H1 (cell line): ENCODE measurements around the gene BAHD1. TPM values are rescaled to one million over a fixed set of nuclear protein-coding genes. Genes with fewer than 3 reads are reported as not detected.

ENCODE experiments used
- ASH2L ChIP-seq: fragments of 200-600, 300-600 bp; sonication (generic); IDR thresholded peaks from one replicate; pipeline ENCODE4 v1.7.1; 2017; ENCODE audit warnings: low read length
- BCL11A ChIP-seq, 2 experiments: IDR thresholded peaks; one replicate each; pipeline ENCODE4 v1.6.1; 2011; ENCODE audit warnings: low read depth in 2 of 2, low read length in 2 of 2, mild to moderate bottlenecking in 2 of 2
- CBX5 ChIP-seq: fragments of 300-800, 300-1000 bp; sonication (generic); IDR thresholded peaks from 2 replicates; pipeline ENCODE4 v1.7.1; 2016; ENCODE audit warnings: antibody characterized with exemption, low read length, low read depth
- CBX8 ChIP-seq: fragments of 300-800, 300-1000 bp; sonication (generic); IDR thresholded peaks from 2 replicates; pipeline ENCODE4 v1.7.1; 2016; ENCODE audit warnings: low read depth, low read length, borderline replicate concordance
- CEBPB ChIP-seq: IDR thresholded peaks from 2 replicates; pipeline ENCODE4 v1.6.1; 2012; ENCODE audit warnings: low read depth, low read length
- CHD1 ChIP-seq: IDR thresholded peaks from 2 replicates; pipeline ENCODE4 v1.6.1; 2012; ENCODE audit warnings: low read depth, low read length, improper control_type of control experiment
- CHD2 ChIP-seq: IDR thresholded peaks from 2 replicates; pipeline ENCODE4 v1.6.1; 2012; ENCODE audit warnings: low read length, improper control_type of control experiment
- GTF2F1 ChIP-seq: IDR thresholded peaks from 2 replicates; pipeline ENCODE4 v1.6.1; 2012; ENCODE audit warnings: low read depth, low read length, improper control_type of control experiment, borderline replicate concordance
- HDAC2 ChIP-seq, 2 experiments: fragments of 300-600 bp in 1 of 2; sonication (generic) in 1 of 2; IDR thresholded peaks; 2 replicates each; pipeline ENCODE4 v1.6.1; 2011 to 2012; ENCODE audit warnings: low read depth in 2 of 2, low read length in 2 of 2, mild to moderate bottlenecking in 2 of 2, moderate library complexity in 2 of 2, borderline replicate concordance in 1 of 2, inconsistent platforms in 1 of 2
- HDAC6 ChIP-seq: IDR thresholded peaks from one replicate; pipeline ENCODE4 v1.7.1; 2012; ENCODE audit warnings: low read depth, mild to moderate bottlenecking, inconsistent platforms, low read length, moderate library complexity
- JUND ChIP-seq: IDR thresholded peaks from 2 replicates; pipeline ENCODE4 v1.6.1; 2011; ENCODE audit warnings: mild to moderate bottlenecking, improper control_type of control experiment, low read length
- KDM1A ChIP-seq: fragments of 200-600, 300-600 bp; sonication (generic); IDR thresholded peaks from 2 replicates; pipeline ENCODE4 v1.7.1; 2016; ENCODE audit warnings: mild to moderate bottlenecking, low read length, borderline replicate concordance
- MAFK ChIP-seq: IDR thresholded peaks from 2 replicates; pipeline ENCODE4 v1.6.1; 2012; ENCODE audit warnings: low read depth, mild to moderate bottlenecking, improper control_type of control experiment, low read length
- PHF8 ChIP-seq: fragments of 200-600 bp; sonication (generic); conservative IDR thresholded peaks from 2 replicates; pipeline ENCODE4 v1.7.1; 2012; ENCODE audit warnings: low read depth, mild to moderate bottlenecking, inconsistent platforms, low read length, moderate library complexity
- POLR2A ChIP-seq, 2 experiments: IDR thresholded peaks; 1 replicate in 1 of 2; 2 replicates in 1 of 2; pipeline ENCODE4 v1.6.1; 2011; ENCODE audit warnings: low read depth in 2 of 2, low read length in 2 of 2, mild to moderate bottlenecking in 2 of 2; ENCODE audit errors: control extremely low read depth in 1 of 2
- RBBP5 ChIP-seq: IDR thresholded peaks from 2 replicates; pipeline ENCODE4 v1.7.1; 2012; ENCODE audit warnings: low read depth, mild to moderate bottlenecking, inconsistent platforms, low read length, moderate library complexity, borderline replicate concordance
- SIX5 ChIP-seq: IDR thresholded peaks from 2 replicates; pipeline ENCODE4 v1.6.1; 2011; ENCODE audit warnings: mild to moderate bottlenecking, low read depth, low read length
- TAF1 ChIP-seq: IDR thresholded peaks from 2 replicates; pipeline ENCODE4 v1.6.1; 2011; ENCODE audit warnings: mild to moderate bottlenecking, low read depth, low read length
- YY1 ChIP-seq: IDR thresholded peaks from 2 replicates; pipeline ENCODE4 v1.6.1; 2011; ENCODE audit warnings: low read depth, mild to moderate bottlenecking, low read length
- ZNF274 ChIP-seq: IDR thresholded peaks from 2 replicates; pipeline ENCODE4 v1.7.0; 2012; ENCODE audit warnings: low read length, borderline replicate concordance; ENCODE audit errors: extremely low read depth
- polyA plus RNA-seq, 7 experiments: library from polyadenylated mRNA; depleted of rRNA in 3 of 7; stranded (reverse) in 5 of 7; unstranded in 2 of 7; fragments of >200 nt in 5 of 7; fragments of 200-250 nt in 2 of 7; gene quantifications; 1 replicate in 5 of 7; 2 replicates in 1 of 7; 4 replicates in 1 of 7; pipeline versions ENCODE4 v1.2.1 to v1.2.3, GENCODE V29; 2011 to 2013; ENCODE audit warnings: missing spikeins in 2 of 7, mixed read lengths in 2 of 7
- total RNA-seq: library from RNA; stranded (reverse); fragmentation: NEBNext Ultra II Directional; extraction: Animal tissue kit (Norgen Biotek cat#: 25700); gene quantifications from 2 replicates; pipeline ENCODE4 v1.2.1, GENCODE V29; 2021
- TF ChIP-seq, protein P1 (sequence below), 3 experiments: IDR thresholded peaks; 1 replicate in 2 of 3; 2 replicates in 1 of 3; pipeline versions ENCODE4 v1.5.1 to v1.6.1; 2011; ENCODE audit warnings: low read length in 3 of 3, mild to moderate bottlenecking in 3 of 3, inconsistent platforms in 2 of 3, low read depth in 1 of 3, moderate library complexity in 1 of 3; ENCODE audit not compliant: insufficient read depth in 1 of 3; ENCODE audit errors: control extremely low read depth in 1 of 3
- TF ChIP-seq, protein P2 (sequence below): IDR thresholded peaks from 2 replicates; pipeline ENCODE4 v1.6.1; 2012; ENCODE audit warnings: inconsistent platforms

The BAHD1 gene
- total and polyA plus RNA-seq, 2 of the 8 experiments (the other 6 are each of a cell fraction or from before 2014, with no cell fraction given): 15.0 to 38.9 TPM

DNA sequence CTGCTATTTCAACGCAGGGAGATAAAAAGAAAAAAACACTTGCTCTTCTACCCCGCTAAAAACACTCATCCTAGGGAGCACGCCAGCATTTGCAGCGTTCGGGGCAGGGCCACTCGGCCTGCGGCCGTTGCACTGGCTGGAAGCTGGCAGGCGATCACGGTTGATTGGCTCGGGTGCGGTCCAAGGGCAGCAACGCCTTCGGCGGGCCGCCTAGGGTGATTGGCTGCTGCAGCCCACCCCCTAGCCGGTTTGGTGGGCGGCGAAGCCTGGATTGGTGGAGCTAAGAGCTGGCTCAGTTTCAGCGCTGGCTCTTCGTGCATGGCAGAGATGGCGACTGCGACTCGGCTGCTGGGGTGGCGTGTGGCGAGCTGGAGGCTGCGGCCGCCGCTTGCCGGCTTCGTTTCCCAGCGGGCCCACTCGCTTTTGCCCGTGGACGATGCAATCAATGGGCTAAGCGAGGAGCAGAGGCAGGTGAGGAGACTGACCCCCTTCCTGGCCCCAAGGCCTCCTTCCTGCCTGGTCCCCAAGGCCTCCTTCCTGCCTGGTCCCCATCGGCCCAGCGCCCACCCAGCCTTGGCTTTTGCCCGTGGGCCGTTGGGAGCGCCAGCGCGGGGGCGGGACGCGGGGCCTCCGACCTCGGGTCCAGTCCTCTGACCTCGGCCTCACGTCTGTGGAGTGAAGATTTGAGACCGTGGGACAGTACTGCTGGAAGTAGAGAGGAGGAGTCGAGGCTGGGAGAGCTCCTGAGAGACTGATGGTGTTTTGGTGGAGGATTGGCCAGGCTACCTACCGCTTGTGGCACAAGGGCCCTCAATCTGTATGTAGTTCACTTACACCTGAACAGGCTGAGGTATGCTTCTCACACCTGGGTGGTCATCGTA is 35.0 kb upstream of the BAHD1 start, which contains the start of gene IVD (continued):
- TF ChIP-seq MAFK (no peak), CHD1 (no peak), ASH2L (peak; percentile 81), POLR2A (IDR thresholded peaks at IDR 0.05; ENCODE audit: control extremely low read depth in 1 of 2, low read depth in 2 of 2, low read length in 2 of 2) (peak; percentile 84 to 88), PHF8 (peak; percentile 91), HDAC2 (IDR thresholded peaks at IDR 0.05; ENCODE audit: borderline replicate concordance in 1 of 2, low read depth in 2 of 2, low read length in 2 of 2) (peak in 1 of 2 experiments; percentile 76; a peak in 1 of 4 replicates), HDAC6 (no peak), JUND (no peak), ZNF274 (no peak), CHD2 (peak; percentile 89), YY1 (peak; percentile 75), SIX5 (no peak), TAF1 (peak; percentile 85), CEBPB (no peak), BCL11A (IDR thresholded peaks at IDR 0.05; ENCODE audit: low read depth in 2 of 2, low read length in 2 of 2) (no peak), KDM1A (no peak), CBX5 (no peak), RBBP5 (0 out of 2 replicates have a peak, but pooled peaks have one; percentile 46), CBX8 (no peak), GTF2F1 (no peak)
- TF ChIP-seq, protein P1, sequence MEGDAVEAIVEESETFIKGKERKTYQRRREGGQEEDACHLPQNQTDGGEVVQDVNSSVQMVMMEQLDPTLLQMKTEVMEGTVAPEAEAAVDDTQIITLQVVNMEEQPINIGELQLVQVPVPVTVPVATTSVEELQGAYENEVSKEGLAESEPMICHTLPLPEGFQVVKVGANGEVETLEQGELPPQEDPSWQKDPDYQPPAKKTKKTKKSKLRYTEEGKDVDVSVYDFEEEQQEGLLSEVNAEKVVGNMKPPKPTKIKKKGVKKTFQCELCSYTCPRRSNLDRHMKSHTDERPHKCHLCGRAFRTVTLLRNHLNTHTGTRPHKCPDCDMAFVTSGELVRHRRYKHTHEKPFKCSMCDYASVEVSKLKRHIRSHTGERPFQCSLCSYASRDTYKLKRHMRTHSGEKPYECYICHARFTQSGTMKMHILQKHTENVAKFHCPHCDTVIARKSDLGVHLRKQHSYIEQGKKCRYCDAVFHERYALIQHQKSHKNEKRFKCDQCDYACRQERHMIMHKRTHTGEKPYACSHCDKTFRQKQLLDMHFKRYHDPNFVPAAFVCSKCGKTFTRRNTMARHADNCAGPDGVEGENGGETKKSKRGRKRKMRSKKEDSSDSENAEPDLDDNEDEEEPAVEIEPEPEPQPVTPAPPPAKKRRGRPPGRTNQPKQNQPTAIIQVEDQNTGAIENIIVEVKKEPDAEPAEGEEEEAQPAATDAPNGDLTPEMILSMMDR (IDR thresholded peaks at IDR 0.05; ENCODE audit: control extremely low read depth in 1 of 3, insufficient read depth in 1 of 3, low read depth in 1 of 3, low read length in 3 of 3): no peak
- TF ChIP-seq, protein P2, sequence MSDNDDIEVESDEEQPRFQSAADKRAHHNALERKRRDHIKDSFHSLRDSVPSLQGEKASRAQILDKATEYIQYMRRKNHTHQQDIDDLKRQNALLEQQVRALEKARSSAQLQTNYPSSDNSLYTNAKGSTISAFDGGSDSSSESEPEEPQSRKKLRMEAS: peak; percentile 40; the same call in 1 of the 2 replicates
